Testis (tissue), 2 donors: ENCODE results near the gene CLEC16A.

Experiments used
- POLR2A ChIP-seq: fragments of 450-650 bp; IDR thresholded peaks from one replicate; pipeline ENCODE4 v1.6.1; 2017; ENCODE audit warnings: antibody characterized with exemption, mild to moderate bottlenecking, moderate library complexity
- TF ChIP-seq, protein P1 (sequence below), 3 experiments: fragments of 450-650 bp in 2 of 3; fragments of 200-600 bp in 1 of 3; sonication (generic) in 1 of 3; IDR thresholded peaks; one replicate each; pipeline ENCODE4 v1.5.1; 2016 to 2019; ENCODE audit warnings: antibody characterized with exemption in 3 of 3, mild to moderate bottlenecking in 2 of 3, moderate library complexity in 1 of 3

DNA sequence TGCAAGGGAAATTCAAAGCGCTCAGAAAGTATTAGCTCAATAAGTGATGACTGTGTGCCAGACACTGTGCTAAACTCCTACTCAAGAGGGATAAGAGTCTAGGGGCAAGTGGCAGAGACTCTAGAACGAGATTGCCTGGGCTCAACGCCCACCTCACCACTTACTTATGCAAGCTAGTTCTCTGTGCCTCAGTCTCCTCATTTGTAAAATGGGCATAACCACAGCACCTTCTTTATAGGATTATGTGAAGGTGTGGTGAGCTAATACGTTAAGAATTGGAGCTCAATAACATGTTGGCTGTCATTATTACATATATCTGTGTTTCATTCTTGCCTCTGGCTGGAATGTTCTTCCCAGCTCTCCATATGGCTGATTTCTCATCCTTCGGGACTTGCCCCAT lies 17.5 kb upstream of the CLEC16A start:
- TF ChIP-seq, protein P1, sequence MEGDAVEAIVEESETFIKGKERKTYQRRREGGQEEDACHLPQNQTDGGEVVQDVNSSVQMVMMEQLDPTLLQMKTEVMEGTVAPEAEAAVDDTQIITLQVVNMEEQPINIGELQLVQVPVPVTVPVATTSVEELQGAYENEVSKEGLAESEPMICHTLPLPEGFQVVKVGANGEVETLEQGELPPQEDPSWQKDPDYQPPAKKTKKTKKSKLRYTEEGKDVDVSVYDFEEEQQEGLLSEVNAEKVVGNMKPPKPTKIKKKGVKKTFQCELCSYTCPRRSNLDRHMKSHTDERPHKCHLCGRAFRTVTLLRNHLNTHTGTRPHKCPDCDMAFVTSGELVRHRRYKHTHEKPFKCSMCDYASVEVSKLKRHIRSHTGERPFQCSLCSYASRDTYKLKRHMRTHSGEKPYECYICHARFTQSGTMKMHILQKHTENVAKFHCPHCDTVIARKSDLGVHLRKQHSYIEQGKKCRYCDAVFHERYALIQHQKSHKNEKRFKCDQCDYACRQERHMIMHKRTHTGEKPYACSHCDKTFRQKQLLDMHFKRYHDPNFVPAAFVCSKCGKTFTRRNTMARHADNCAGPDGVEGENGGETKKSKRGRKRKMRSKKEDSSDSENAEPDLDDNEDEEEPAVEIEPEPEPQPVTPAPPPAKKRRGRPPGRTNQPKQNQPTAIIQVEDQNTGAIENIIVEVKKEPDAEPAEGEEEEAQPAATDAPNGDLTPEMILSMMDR (IDR thresholded peaks at IDR 0.05), result no peak
- no peak for TF ChIP-seq POLR2A
